ENCODE results near the gene SLC6A6. TPM values are rescaled to one million over a fixed set of nuclear protein-coding genes. Genes with fewer than 3 reads are reported as not detected.

The SLC6A6 gene
- total and polyA plus RNA-seq, 2 experiments from 2014 or later = 4.6 to 10.6 TPM

DNA sequence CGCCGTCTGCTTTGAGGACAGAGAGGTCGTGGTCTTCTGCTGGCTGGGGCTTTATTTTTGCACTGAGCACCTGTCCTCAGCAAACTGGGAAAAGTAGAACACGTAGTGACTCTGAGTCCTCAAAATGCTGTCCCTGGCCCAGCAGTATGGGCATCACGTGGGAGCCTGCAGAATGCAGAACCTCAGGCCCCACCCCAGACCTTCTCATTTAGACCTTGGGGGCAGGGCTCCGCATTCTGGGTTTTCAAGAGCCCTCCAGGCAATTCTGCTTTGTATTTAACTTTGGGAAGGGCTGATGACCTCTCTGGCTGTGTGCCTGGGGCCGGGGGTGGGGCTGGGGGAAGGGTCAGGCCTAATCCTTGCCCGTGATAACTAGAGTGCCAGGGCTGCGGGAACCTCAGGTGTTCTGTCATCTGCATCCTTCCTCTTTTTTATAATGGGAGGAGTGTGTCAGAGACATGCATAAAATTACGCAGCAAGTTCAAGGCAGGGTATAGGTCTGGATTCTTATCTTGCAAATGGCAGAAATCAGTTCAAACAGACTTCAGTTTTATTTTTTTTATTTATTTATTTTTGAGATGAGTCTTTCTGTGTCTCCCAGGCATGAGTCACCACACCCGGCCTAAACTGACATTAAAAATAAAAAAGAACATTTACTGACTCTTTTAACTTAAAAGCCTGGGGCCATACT lies 11.1 kb downstream of the SLC6A6 start:
- in situ Hi-C loops (cut with MboI) = no loop called here
- H3K9me3 ChIP-seq (ENCODE audit: low read depth) = no peaks in the 10 kb centered on the region
- no peak overlapping the region for H3K4me3 ChIP-seq
- no peak for TF ChIP-seq EZH2 (IDR thresholded peaks at IDR 0.05; ENCODE audit: insufficient read depth, poor library complexity, severe bottlenecking)
- no peak for TF ChIP-seq EZH2phosphoT487 (IDR thresholded peaks at IDR 0.05; ENCODE audit: insufficient read depth, low read depth)
- H3K27me3 ChIP-seq (replicated peaks; ENCODE audit: insufficient read depth) = no peaks in the 10 kb centered on the region
- 0 out of 2 replicates have a peak overlapping the region, but pooled peaks have one; percentile 8 for H3K9ac ChIP-seq
- peaks cover 26% of the 10 kb centered on the region for H3K4me1 ChIP-seq (ENCODE audit: insufficient read depth)
- peak overlapping the region; percentile 0 for H3K4me2 ChIP-seq (ENCODE audit: unreplicated experiment)
- no peak overlapping the region for H2AFZ ChIP-seq
- no peaks in the 10 kb centered on the region for H3K36me3 ChIP-seq (ENCODE audit: low read depth)
- H3K27ac ChIP-seq = peak overlapping the region; percentile 13
- peak; percentile 84 for DNase-seq
- no peaks in the 10 kb centered on the region for H4K20me1 ChIP-seq (ENCODE audit: insufficient read depth)
- H3K9me2 ChIP-seq (ENCODE audit: insufficient read depth) = no peaks in the 10 kb centered on the region
- H3F3A ChIP-seq (ENCODE audit: insufficient read depth) = 0 out of 2 replicates have a peak, but pooled peaks cover 4% of the 10 kb centered on the region
- peaks cover 42% of the 10 kb centered on the region for H3K79me2 ChIP-seq (ENCODE audit: insufficient read depth)
- WGBS, 2 experiments (ENCODE audit: low coverage in 1 of 2, low lambda C conversion rate in 2 of 2, missing lambda C conversion rate in 2 of 2) = 72% methylated on average over 11 of the region's 11 CpGs

DNA sequence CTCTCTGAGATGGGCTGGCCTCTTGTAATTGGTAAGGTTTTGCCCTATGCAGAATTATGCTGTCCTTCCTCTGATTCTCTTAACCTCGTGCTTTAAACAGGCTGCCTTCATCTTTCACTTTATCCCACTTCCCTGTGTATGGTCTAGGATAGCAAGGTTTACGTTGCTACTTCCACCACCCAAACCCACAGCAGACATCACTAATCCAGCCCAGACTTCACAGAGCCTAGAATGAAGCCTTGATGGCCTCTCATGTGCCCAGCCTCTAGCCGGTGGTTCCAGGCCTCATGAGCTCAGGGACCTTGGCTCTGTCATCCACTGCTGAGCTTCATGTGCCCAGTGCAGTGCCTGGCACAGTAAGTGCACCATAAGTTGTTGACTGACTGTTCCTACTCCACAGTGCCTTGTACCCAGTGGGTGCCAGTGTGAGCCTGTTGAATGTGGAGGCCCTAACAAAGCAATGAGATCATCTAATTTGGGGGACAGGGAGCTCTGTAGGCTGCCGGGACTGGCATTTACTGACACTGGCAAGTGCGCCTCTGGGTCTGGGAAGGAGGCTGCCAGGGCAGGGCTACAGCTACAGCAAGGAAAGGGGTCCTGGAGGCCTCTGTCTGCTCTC lies 12.5 kb downstream of the SLC6A6 start:
- Histone ChIP-seq H3K27me3 (replicated peaks; ENCODE audit: insufficient read depth) (no peaks in the 10 kb centered on the region), H3K4me1 (ENCODE audit: insufficient read depth) (peaks cover 26% of the 10 kb centered on the region), H3K9ac (no peak overlapping the region), H3K27ac (peak overlapping the region; percentile 15; the same call in 1 of the 2 replicates), H3K36me3 (ENCODE audit: low read depth) (no peaks in the 10 kb centered on the region), H3K9me2 (ENCODE audit: insufficient read depth) (no peaks in the 10 kb centered on the region), H3K79me2 (ENCODE audit: insufficient read depth) (peaks cover 29% of the 10 kb centered on the region), H3K4me3 (no peak overlapping the region), H3K9me3 (ENCODE audit: low read depth) (no peaks in the 10 kb centered on the region), H4K20me1 (ENCODE audit: insufficient read depth) (no peaks in the 10 kb centered on the region), H3K4me2 (ENCODE audit: unreplicated experiment) (no peak overlapping the region), H3F3A (ENCODE audit: insufficient read depth) (0 out of 2 replicates have a peak, but pooled peaks cover 4% of the 10 kb centered on the region), H2AFZ (no peak overlapping the region)
- in situ Hi-C loops (cut with MboI) = no loop called here
- peak; percentile 17 for DNase-seq
- 97% methylated on average over 5 of the region's 5 CpGs for WGBS, 2 experiments (ENCODE audit: low coverage in 1 of 2, low lambda C conversion rate in 2 of 2, missing lambda C conversion rate in 2 of 2)
- TF ChIP-seq EZH2phosphoT487 (IDR thresholded peaks at IDR 0.05; ENCODE audit: insufficient read depth, low read depth) (no peak), EZH2 (IDR thresholded peaks at IDR 0.05; ENCODE audit: insufficient read depth, poor library complexity, severe bottlenecking) (no peak)

DNA sequence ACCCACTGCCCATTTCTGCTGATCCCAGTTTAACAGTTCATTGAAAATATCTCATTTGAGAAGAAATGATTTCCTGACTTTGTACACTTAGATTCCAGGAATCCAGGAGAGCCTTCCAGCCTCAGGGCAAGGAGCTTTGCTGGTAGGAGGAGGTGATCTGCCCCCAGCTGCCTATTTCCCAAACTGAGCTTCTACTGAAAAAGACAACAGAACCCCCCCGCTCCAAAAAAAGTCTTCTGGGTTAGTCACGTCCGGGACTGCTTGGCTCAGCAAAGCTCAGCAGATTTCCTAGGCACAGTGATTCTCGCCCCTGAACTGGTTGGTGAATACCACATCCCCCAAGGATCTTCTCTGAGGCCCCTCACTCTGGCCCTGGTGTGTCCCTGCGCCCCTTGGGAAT lies 13.1 kb downstream of the SLC6A6 start:
- Histone ChIP-seq H3K27me3 (replicated peaks; ENCODE audit: insufficient read depth) (no peaks in the 10 kb centered on the region), H3K9me3 (ENCODE audit: low read depth) (no peaks in the 10 kb centered on the region), H2AFZ (no peak overlapping the region), H3K79me2 (ENCODE audit: insufficient read depth) (peaks cover 29% of the 10 kb centered on the region), H3K4me2 (ENCODE audit: unreplicated experiment) (no peak overlapping the region), H4K20me1 (ENCODE audit: insufficient read depth) (no peaks in the 10 kb centered on the region), H3K4me3 (no peak overlapping the region), H3F3A (ENCODE audit: insufficient read depth) (no peaks in the 10 kb centered on the region), H3K9me2 (ENCODE audit: insufficient read depth) (no peaks in the 10 kb centered on the region), H3K27ac (peak overlapping the region; percentile 15; the same call in 1 of the 2 replicates), H3K4me1 (ENCODE audit: insufficient read depth) (peaks cover 21% of the 10 kb centered on the region), H3K9ac (no peak overlapping the region), H3K36me3 (ENCODE audit: low read depth) (no peaks in the 10 kb centered on the region)
- in situ Hi-C loops (cut with MboI) = no loop called here
- DNase-seq = peak; percentile 62
- TF ChIP-seq EZH2phosphoT487 (IDR thresholded peaks at IDR 0.05; ENCODE audit: insufficient read depth, low read depth) (no peak), EZH2 (IDR thresholded peaks at IDR 0.05; ENCODE audit: insufficient read depth, poor library complexity, severe bottlenecking) (no peak)
- WGBS, 2 experiments (ENCODE audit: low coverage in 1 of 2, low lambda C conversion rate in 2 of 2, missing lambda C conversion rate in 2 of 2) = 80 to 95% methylated on average over 5 of the region's 5 CpGs

DNA sequence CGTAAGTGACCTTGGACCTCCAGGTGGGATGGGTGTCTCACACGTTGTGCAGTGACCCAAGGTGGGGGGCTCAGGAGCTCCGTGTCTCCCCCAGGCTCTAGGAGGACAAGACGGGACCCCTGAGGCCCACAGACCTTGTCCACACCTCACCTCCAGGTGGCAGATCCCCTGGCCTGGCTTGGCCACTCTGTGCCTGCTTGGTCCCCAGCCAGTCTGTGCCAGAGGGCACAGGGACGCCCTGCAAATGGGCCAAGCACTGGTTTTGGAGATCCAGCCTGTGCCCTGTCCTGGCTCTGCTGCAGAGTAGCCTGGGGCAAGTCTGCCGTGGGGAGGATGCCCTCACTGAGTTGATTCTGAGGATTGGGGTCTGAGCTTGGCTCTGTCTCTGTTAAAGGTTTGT lies 14.0 kb downstream of the SLC6A6 start:
- H4K20me1 ChIP-seq (ENCODE audit: insufficient read depth) = no peaks in the 10 kb centered on the region
- peaks cover 14% of the 10 kb centered on the region for H3K4me1 ChIP-seq (ENCODE audit: insufficient read depth)
- no peaks in the 10 kb centered on the region for H3K9me2 ChIP-seq (ENCODE audit: insufficient read depth)
- no peaks in the 10 kb centered on the region for H3K36me3 ChIP-seq (ENCODE audit: low read depth)
- H3K79me2 ChIP-seq (ENCODE audit: insufficient read depth) = peaks cover 26% of the 10 kb centered on the region
- no peak overlapping the region for H3K9ac ChIP-seq
- TF ChIP-seq EZH2phosphoT487 (IDR thresholded peaks at IDR 0.05; ENCODE audit: insufficient read depth, low read depth) (no peak), EZH2 (IDR thresholded peaks at IDR 0.05; ENCODE audit: insufficient read depth, poor library complexity, severe bottlenecking) (no peak)
- no peak for DNase-seq
- H3K4me2 ChIP-seq (ENCODE audit: unreplicated experiment) = no peak overlapping the region
- H3K27ac ChIP-seq = no peak overlapping the region
- WGBS, 2 experiments (ENCODE audit: low coverage in 1 of 2, low lambda C conversion rate in 2 of 2, missing lambda C conversion rate in 2 of 2) = 88 to 92% methylated on average over 6 of the region's 6 CpGs
- in situ Hi-C loops (cut with MboI) = no loop called here
- no peak overlapping the region for H2AFZ ChIP-seq
- H3K9me3 ChIP-seq (ENCODE audit: low read depth) = no peaks in the 10 kb centered on the region
- H3F3A ChIP-seq (ENCODE audit: insufficient read depth) = no peaks in the 10 kb centered on the region
- H3K27me3 ChIP-seq (replicated peaks; ENCODE audit: insufficient read depth) = no peaks in the 10 kb centered on the region
- no peak overlapping the region for H3K4me3 ChIP-seq
